Body of pancreas (tissue), 4 donors: Measurements from ENCODE around the gene KCNK17. TPM values are rescaled to one million over a fixed set of nuclear protein-coding genes. Genes with fewer than 3 reads are reported as not detected.

Experiments used
- ATAC-seq: fragments of 150-250 bp; one replicate; pipeline ENCODE4 v1.9.1; 2016
- DNase-seq, 4 donors: peaks; one replicate each; pipeline ENCODE4 v3.0.0-alpha.2; 2019
- H3K27ac ChIP-seq, 4 donors: fragments of 200-600 bp; sonication (generic); 1 replicate in 3 of 4; 2 replicates in 1 of 4; pipeline versions ENCODE4 v1.5.1 to v1.6.1; 2016 to 2019; ENCODE audit warnings: mild to moderate bottlenecking in 1 of 4, mixed read lengths in 1 of 4, moderate library complexity in 1 of 4
- H3K27me3 ChIP-seq, 2 donors: fragments of 200-600 bp; sonication (generic); one replicate each; pipeline ENCODE4 v1.6.0; 2016; ENCODE audit warnings: mild to moderate bottlenecking in 1 of 2
- H3K36me3 ChIP-seq, 2 donors: fragments of 200-600 bp; sonication (generic); replicated peaks in 1 of 2; 2 replicates each; pipeline ENCODE4 v1.5.1; 2016; ENCODE audit warnings: low read depth in 2 of 2; ENCODE audit not compliant: insufficient read depth in 1 of 2
- H3K4me1 ChIP-seq: fragments of 200-600 bp; sonication (generic); one replicate; pipeline ENCODE4 v1.6.0; 2016
- H3K4me3 ChIP-seq, 2 donors: fragments of 200-600 bp; sonication (generic); 1 replicate in 1 of 2; 2 replicates in 1 of 2; pipeline ENCODE4 v1.5.1; 2016 to 2019
- H3K9me3 ChIP-seq, 3 donors: fragments of 200-600 bp; sonication (generic); 1 replicate in 2 of 3; 2 replicates in 1 of 3; pipeline ENCODE4 v1.5.1; 2016
- POLR2A ChIP-seq, 3 donors: fragments of 450-650 bp; IDR thresholded peaks; one replicate each; pipeline ENCODE4 v1.6.1; 2016; ENCODE audit warnings: antibody characterized with exemption in 3 of 3, mild to moderate bottlenecking in 2 of 3
- WGBS, 2 donors: methylation state at CpG; one replicate each; pipeline ENCODE4 v1.1.5; 2017; 5-methylcytosine and 5-hydroxymethylcytosine counted together
- intact Hi-C: fragments of 100-400 bp; cut with DNase I; formaldehyde crosslinking; loops from one replicate; pipeline ENCODE4 v1.15.1; 2023
- total RNA-seq, 2 donors: library from RNA; depleted of rRNA; stranded (reverse); fragments of >200 nt; gene quantifications; one replicate each; pipeline ENCODE4 v1.1.0, GENCODE V29; 2016
- TF ChIP-seq, protein P1 (sequence below), 7 experiments: fragments of 450-650 bp in 4 of 7; fragments of 200-600 bp in 3 of 7; sonication (generic) in 3 of 7; IDR thresholded peaks; one replicate each; pipeline ENCODE4 v1.5.1; 2016 to 2019; ENCODE audit warnings: antibody characterized with exemption in 7 of 7

The KCNK17 gene
- total RNA-seq, 2 donors from 2014 or later, result 1.6 to 2.3 TPM

DNA sequence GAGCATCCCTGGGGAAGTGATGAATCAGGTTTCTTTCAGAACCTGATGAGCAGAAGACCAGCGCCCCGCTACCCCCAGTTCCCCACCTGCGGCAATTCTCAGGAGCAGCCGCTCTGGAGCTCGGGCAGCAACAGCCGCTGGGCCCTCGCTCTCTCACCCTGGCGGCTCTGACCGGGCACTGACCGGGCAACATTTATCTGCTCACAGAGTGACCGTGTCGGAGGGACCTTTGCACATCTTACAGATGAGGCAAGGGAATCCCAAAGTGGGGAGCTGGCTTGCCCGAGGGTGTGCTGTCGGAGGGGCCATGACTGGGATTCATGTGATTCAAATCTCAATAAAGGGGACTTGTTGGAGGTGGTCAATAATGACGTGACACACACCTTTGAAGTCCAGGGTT is 34.5 kb upstream of the KCNK17 start:
- ATAC-seq (no peak), DNase-seq (no peak)
- WGBS, 2 donors, result 73 to 82% methylated on average over 5 to 15 of the region's 15 CpGs
- Histone ChIP-seq H3K36me3 (no peaks in the 10 kb centered on the region), H3K4me3 (no peak overlapping the region), H3K27me3 (no peaks in the 10 kb centered on the region), H3K4me1 (no peaks in the 10 kb centered on the region), H3K27ac (no peak overlapping the region), H3K9me3 (no peaks in the 10 kb centered on the region)
- intact Hi-C loops, result no loop called here
- TF ChIP-seq, protein P1, sequence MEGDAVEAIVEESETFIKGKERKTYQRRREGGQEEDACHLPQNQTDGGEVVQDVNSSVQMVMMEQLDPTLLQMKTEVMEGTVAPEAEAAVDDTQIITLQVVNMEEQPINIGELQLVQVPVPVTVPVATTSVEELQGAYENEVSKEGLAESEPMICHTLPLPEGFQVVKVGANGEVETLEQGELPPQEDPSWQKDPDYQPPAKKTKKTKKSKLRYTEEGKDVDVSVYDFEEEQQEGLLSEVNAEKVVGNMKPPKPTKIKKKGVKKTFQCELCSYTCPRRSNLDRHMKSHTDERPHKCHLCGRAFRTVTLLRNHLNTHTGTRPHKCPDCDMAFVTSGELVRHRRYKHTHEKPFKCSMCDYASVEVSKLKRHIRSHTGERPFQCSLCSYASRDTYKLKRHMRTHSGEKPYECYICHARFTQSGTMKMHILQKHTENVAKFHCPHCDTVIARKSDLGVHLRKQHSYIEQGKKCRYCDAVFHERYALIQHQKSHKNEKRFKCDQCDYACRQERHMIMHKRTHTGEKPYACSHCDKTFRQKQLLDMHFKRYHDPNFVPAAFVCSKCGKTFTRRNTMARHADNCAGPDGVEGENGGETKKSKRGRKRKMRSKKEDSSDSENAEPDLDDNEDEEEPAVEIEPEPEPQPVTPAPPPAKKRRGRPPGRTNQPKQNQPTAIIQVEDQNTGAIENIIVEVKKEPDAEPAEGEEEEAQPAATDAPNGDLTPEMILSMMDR (IDR thresholded peaks at IDR 0.05), result no peak

DNA sequence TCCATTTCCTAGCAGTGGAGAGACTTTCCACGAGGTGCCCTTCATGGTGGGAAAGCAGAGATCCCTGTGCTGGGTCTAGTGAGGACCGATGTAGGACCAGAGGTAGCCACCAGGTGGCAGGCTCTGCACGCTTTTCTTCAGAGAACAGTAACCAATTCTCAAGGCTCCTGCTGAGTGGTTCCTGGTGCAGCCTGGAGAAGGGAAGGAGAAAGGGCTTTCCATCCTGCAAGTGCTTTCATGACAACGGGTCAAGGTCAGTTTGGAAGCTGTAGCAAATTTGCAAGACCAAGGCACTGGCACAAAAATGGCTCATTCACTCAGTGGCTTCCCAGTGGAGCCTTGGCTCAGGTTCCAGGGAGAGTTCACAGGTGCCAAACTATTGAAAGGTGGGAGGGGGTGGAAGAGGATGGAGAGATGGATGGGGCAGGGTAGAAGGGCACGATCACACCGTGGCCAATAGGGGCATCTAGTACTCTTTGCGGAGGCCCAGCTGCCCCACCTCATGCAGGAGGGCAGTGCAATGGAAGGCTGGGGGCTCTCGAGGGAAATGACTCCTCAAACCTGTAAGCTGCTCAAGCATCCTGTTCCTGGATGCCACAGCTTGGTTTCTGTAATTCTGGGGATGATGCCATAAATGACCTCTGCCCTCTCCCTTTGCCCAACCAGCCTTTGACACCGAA is 33.8 kb upstream of the KCNK17 start:
- H3K4me1 ChIP-seq, result peaks cover 4% of the 10 kb centered on the region
- no peak overlapping the region for H3K27ac ChIP-seq
- no peaks in the 10 kb centered on the region for H3K36me3 ChIP-seq
- DNase-seq (peak; percentile 74 to 87 (median 81)), ATAC-seq (peak; percentile 83)
- no peaks in the 10 kb centered on the region for H3K27me3 ChIP-seq
- TF ChIP-seq, protein P1 (IDR thresholded peaks at IDR 0.05), result peak; percentile 75 to 84 (median 81)
- TF ChIP-seq POLR2A (IDR thresholded peaks at IDR 0.05), result no peak
- H3K9me3 ChIP-seq, result no peaks in the 10 kb centered on the region
- intact Hi-C loops, result no loop called here
- H3K4me3 ChIP-seq, result no peak overlapping the region
- 31 to 43% methylated on average over 7 to 9 of the region's 9 CpGs for WGBS, 2 donors

DNA sequence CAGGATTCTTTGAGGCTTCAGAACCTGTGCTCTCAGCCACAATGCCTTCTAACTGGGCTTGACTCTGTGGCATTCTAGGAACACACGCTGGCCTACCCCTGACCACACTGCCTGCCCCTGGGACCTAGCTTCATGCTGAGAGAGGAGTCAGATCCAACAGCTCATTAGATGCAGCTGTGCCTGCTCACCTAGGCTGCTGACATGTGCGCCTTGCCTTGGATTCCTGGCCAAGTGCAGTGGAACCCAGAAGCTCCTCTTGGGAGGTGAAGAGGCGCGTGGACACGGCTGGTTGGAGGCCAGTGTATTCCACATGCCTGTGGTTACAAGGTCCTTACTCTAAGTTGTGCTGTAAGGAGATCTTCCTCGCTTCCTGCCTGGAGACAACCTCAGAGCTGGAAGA is 33.0 kb upstream of the KCNK17 start:
- intact Hi-C loops, result no loop called here
- H3K9me3 ChIP-seq, result no peaks in the 10 kb centered on the region
- peaks cover 8% of the 10 kb centered on the region for H3K4me1 ChIP-seq
- no peak for ATAC-seq
- TF ChIP-seq, protein P1 (IDR thresholded peaks at IDR 0.05), result no peak
- no peak for TF ChIP-seq POLR2A (IDR thresholded peaks at IDR 0.05)
- no peak overlapping the region for H3K27ac ChIP-seq
- H3K27me3 ChIP-seq, result no peaks in the 10 kb centered on the region
- DNase-seq, result no peak
- 80 to 85% methylated on average over 4 to 6 of the region's 6 CpGs for WGBS, 2 donors
- H3K4me3 ChIP-seq, result no peak overlapping the region
- no peaks in the 10 kb centered on the region for H3K36me3 ChIP-seq

DNA sequence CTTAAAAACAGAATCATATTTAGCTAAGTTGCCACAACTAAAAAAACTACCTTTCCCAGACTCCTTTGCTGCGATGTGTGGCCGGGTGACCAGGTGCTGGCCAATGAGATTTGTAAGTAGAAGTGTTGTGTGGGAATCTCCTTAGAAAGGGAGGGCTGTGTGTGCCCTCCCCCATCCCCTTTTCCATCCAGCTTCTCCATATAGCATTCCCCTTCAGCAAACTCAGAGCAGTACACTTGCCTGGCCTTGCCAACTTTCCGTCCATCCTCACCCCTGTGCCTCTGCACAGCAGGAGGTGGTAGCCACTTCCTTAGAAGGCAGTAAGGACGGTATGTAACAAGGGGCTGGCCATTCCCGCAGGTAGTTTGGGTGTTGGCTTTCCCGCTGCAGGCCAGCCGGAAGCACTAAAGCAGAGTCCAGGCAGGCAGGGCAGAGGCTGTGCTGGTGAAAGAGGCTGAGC is 30.6 kb upstream of the KCNK17 start:
- intact Hi-C loops, result no loop called here
- no peak for DNase-seq
- H3K4me1 ChIP-seq, result peaks cover 15% of the 10 kb centered on the region
- H3K9me3 ChIP-seq, result no peaks in the 10 kb centered on the region
- TF ChIP-seq POLR2A (IDR thresholded peaks at IDR 0.05), result no peak
- TF ChIP-seq, protein P1 (IDR thresholded peaks at IDR 0.05), result no peak
- H3K4me3 ChIP-seq, result no peak overlapping the region
- WGBS, 2 donors, result 79 to 90% methylated on average over 6 to 7 of the region's 7 CpGs
- H3K27me3 ChIP-seq, result no peaks in the 10 kb centered on the region
- ATAC-seq, result no peak
- no peaks in the 10 kb centered on the region for H3K36me3 ChIP-seq
- no peak overlapping the region for H3K27ac ChIP-seq

DNA sequence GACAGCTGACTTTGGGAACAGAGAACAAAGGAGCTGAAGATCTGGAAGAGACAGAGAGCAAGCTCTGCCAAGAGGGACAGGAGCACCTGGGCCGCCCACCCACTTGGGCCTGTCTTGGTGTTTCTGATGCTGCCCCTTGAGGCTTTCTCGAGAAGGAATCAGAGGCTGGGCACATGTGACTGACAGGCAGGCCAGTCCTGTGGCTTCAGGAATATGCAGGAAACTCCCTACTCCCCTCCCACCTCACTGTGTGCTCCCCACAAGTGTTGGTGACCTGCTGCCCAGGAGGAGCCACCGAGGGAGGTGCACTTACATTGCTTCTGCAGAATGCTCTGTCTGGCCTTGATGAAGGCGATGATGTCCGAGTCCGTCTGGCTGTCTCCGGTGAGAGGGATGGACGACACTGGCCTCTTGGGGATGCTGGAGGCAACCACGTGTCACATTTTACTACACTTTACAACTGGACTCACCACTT is 29.2 kb upstream of the KCNK17 start:
- Histone ChIP-seq H3K4me1 (peaks cover 29% of the 10 kb centered on the region), H3K9me3 (no peaks in the 10 kb centered on the region), H3K27ac (peak overlapping the region in 1 of 4 donors; percentile 14), H3K27me3 (no peaks in the 10 kb centered on the region), H3K36me3 (no peaks in the 10 kb centered on the region), H3K4me3 (no peak overlapping the region)
- DNase-seq (no peak), ATAC-seq (no peak)
- intact Hi-C loops, result no loop called here
- WGBS, 2 donors, result 87% methylated on average over 7 to 9 of the region's 9 CpGs
- no peak for TF ChIP-seq POLR2A (IDR thresholded peaks at IDR 0.05)
- TF ChIP-seq, protein P1 (IDR thresholded peaks at IDR 0.05), result no peak
